Measurements from ENCODE around the gene FYCO1.

Gene FYCO1

DNA sequence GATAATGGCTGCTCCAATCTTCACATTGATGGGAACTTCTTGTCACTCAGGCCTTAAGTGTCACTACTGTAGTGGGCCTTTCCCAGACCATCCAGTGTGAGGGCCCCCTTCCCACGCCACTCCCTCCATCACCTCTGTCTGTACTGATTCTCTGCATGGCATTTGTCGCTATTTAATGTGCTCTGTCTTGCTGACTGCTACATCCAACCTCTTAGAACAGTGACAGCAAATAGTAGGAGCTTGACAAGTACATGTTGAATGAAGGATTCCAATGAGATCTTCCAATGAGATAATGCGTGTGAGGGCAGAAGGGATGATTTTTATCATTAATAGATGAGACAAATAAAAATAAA lies 114.9 kb downstream of the FYCO1 start:
- DNase-seq, result no peak

DNA sequence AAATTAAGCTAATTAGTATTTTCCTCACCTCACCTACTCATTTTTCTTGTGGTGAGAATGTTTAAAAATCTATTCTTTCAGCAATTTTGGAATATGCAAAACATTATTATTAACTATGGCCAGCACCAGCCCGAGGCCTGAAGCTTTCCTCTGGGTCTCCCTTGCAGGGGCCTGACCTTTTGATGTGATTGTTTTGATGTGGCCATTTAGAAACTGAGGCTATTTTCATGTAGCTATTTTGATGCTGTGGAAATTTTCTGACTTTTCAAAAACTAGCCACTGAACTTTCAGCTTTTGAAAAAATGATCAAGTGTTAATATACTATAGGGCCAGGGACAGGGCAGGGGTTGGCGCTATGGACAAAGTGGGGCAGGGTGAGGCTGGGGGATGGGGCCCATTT lies 117.5 kb downstream of the FYCO1 start:
- no peak for DNase-seq

DNA sequence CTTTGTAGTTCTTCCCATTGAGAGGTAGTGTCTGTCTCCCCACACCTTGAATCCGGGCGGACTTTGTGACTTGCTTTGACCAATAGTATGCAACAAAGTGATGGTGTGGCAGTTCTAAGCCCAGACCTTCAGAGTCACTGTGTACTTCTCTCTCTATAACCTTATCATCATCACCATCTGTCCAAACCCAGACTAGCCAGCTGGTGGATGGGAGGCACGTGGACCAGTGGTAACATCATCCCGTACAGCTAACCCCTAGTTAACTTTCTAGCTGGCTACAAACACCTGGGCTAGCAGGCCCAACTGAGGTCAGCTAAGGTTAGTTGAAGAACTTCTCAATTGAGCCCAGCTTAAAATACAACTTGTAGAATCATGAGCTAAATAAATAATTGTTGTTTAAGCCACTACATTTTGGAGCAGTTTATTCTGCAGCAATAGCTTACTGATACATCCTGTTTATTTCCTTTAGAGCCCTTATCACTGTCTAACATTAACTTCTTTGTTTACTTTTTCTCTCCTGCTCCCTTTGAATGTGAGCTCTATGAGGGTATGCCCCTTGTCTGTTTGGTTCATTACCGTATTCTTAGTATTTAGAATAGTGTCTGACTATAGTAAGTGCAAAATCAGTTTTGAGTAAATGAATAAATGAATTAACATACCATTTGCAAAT lies 120.8 kb downstream of the FYCO1 start:
- DNase-seq, result no peak

DNA sequence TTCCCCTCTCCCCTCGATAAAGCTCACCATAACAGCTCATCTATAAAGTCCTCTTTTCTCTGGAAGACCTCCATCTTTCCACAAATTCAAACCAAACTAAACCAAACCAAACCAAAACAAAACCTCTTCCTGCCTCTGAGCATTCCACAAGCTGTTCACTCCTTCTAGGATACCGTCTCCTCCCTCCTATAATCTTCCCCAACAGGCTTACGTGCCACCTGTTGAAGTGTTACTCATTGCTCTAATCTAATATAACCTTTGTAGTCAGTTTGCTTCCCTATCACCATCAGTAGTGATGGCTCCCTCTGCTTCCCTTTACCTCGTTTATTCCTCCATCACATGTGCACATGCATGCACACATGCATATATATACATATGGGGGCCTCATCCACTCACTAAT lies 122.0 kb downstream of the FYCO1 start:
- DNase-seq, result no peak

- no peak for DNase-seq
Measured at GRCh38 chr3:45873036-45873435, 122.6 kb downstream of the FYCO1 start.

GRCh38 chr3:45872569-45872968 lies 123.1 kb downstream of the FYCO1 start:
- DNase-seq, result no peak

DNA sequence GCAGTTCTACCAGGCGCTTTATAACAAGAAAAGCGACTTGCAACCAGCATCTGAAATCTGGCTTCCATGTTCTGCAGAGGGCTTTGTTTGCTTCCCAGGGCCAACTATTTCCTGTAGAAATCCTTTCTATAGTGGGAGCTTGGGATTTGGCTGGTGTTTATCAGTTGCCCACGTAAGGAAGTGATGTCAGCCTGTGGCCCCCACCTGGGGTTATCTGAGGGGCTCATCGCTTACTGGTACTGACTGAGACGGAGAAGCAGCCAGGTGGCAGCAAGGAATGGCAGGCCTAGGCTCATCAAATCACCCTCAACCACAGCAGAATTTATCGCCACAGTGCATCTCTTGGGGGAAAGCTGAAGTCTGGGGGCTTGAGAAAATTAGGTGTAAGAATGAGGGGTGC lies 123.8 kb downstream of the FYCO1 start:
- DNase-seq, result no peak

DNA sequence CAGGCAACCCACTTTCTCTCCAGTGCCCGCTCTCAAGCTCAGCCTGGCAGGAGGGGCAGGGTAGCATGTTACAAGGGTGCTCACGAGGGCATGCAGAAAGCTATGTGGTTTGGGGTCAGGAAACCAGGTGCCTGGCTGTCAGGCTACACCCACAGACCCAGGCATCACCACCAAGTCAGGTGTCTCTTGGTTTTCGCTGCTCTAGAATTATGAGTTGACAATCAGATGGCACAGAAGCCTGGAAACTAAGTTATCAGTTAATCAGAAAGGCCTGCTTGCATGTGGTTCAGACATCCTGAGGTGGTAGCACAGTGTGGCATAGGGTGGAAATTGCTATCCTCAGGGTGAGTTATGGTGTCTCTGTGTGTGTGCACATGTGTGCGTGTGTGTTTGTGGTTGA lies 125.5 kb downstream of the FYCO1 start:
- no peak for DNase-seq

DNA sequence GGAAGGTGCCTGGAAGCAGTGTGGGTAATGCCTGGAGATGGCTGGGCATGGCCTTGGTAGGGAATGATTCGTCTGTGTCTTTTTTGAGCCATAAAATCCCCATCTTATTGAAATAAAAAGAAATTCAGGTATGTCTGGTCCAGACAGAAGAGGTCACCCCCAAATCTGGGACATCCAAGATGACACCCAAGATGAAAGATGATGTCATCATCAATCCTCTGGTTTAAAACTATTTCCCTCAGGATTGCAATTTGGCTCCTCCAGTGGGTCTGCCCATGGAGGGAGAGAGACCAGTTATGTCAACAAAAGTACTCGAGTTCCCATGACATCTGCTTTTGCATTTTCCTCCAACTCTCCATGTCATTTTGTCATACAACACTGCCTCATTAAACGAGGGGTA lies 126.0 kb downstream of the FYCO1 start:
- DNase-seq, result no peak

GRCh38 chr3:45868650-45869049 lies 127.0 kb downstream of the FYCO1 start:
- no peak for DNase-seq

GRCh38 chr3:45868213-45868612 lies 127.4 kb downstream of the FYCO1 start:
- no peak for DNase-seq

All from NCI-H2227 treated with DMSO at 0.1 percent for 48 hours (cell line).